Fibroblast of pulmonary artery (primary cell): ENCODE data around the gene HRH2.

Experiments used
- DNase-seq: peaks from one replicate; pipeline ENCODE4 v3.0.0-alpha.2; 2010; ENCODE audit warnings: low read depth
- H3K4me3 ChIP-seq: replicated peaks from 2 replicates; pipeline ENCODE4 v1.5.1; 2011; ENCODE audit warnings: low read depth, mild to moderate bottlenecking, control low read depth, low read length, moderate library complexity
- CTCF ChIP-seq: IDR thresholded peaks from 2 replicates; pipeline ENCODE4 v1.5.1; 2011; ENCODE audit warnings: mild to moderate bottlenecking, control low read depth, low read length, inconsistent platforms; ENCODE audit errors: missing control alignments

Gene HRH2

GRCh38 chr5:175746851-175747250 lies 89.0 kb downstream of the HRH2 start:
- H3K4me3 ChIP-seq = no peak overlapping the region
- DNase-seq = peak; percentile 19
- TF ChIP-seq CTCF = no peak

- no peak for DNase-seq
- TF ChIP-seq CTCF = no peak
- no peak overlapping the region for H3K4me3 ChIP-seq
Measured at GRCh38 chr5:175747539-175748060, 89.7 kb downstream of the HRH2 start.

- no peak overlapping the region for H3K4me3 ChIP-seq
- no peak for TF ChIP-seq CTCF
- no peak for DNase-seq
Measured at GRCh38 chr5:175748650-175749049, 90.8 kb downstream of the HRH2 start.

- H3K4me3 ChIP-seq = no peak overlapping the region
- no peak for TF ChIP-seq CTCF
- DNase-seq = no peak
Measured at GRCh38 chr5:175749591-175749990, 91.7 kb downstream of the HRH2 start.

- no peak for DNase-seq
- no peak overlapping the region for H3K4me3 ChIP-seq
- no peak for TF ChIP-seq CTCF
Measured at GRCh38 chr5:175750511-175750931, 92.7 kb downstream of the HRH2 start.

- no peak for TF ChIP-seq CTCF
- no peak overlapping the region for H3K4me3 ChIP-seq
- no peak for DNase-seq
Measured at GRCh38 chr5:175751369-175751768, 93.5 kb downstream of the HRH2 start.

- no peak for DNase-seq
- no peak for TF ChIP-seq CTCF
Measured at GRCh38 chr5:175752826-175753535, 95.1 kb downstream of the HRH2 start.

More at GRCh38 chr5:175752826-175753535, 95.1 kb downstream of the HRH2 start:
- no peak overlapping the region for H3K4me3 ChIP-seq
